H1 (cell line): Measurements from ENCODE around the gene ANKMY2.

Source experiments
- CTCF ChIP-seq, 3 experiments: IDR thresholded peaks; 1 replicate in 2 of 3; 2 replicates in 1 of 3; pipeline versions ENCODE4 v1.5.1 to v1.6.1; 2011; ENCODE audit warnings: low read length in 3 of 3, mild to moderate bottlenecking in 3 of 3, inconsistent platforms in 2 of 3, low read depth in 1 of 3, moderate library complexity in 1 of 3; ENCODE audit not compliant: insufficient read depth in 1 of 3; ENCODE audit errors: control extremely low read depth in 1 of 3
- POLR2AphosphoS5 ChIP-seq: IDR thresholded peaks from 2 replicates; pipeline ENCODE4 v1.6.1; 2011; ENCODE audit warnings: low read depth, low read length
- RAD21 ChIP-seq, 2 experiments: IDR thresholded peaks in 1 of 2; conservative IDR thresholded peaks in 1 of 2; 2 replicates each; pipeline ENCODE4 v1.6.1; 2011; ENCODE audit warnings: low read depth in 2 of 2, low read length in 2 of 2, improper control_type of control experiment in 1 of 2, inconsistent platforms in 1 of 2, mild to moderate bottlenecking in 1 of 2, moderate library complexity in 1 of 2
- TAF1 ChIP-seq: IDR thresholded peaks from 2 replicates; pipeline ENCODE4 v1.6.1; 2011; ENCODE audit warnings: mild to moderate bottlenecking, low read depth, low read length
- TEAD4 ChIP-seq: IDR thresholded peaks from 2 replicates; pipeline ENCODE4 v1.6.1; 2012; ENCODE audit warnings: low read depth, low read length, inconsistent platforms, mixed read lengths

GRCh38 chr7:16587790-16588189 lies 57.8 kb downstream of the ANKMY2 start:
- TF ChIP-seq TAF1 (no peak), POLR2AphosphoS5 (no peak), RAD21 (IDR thresholded peaks at IDR 0.05 in 1 of 2, conservative IDR thresholded peaks at IDR 0.05 in 1 of 2; ENCODE audit: low read depth in 2 of 2, low read length in 2 of 2) (no peak), TEAD4 (no peak), CTCF (IDR thresholded peaks at IDR 0.05; ENCODE audit: control extremely low read depth in 1 of 3, insufficient read depth in 1 of 3, low read depth in 1 of 3, low read length in 3 of 3) (no peak)
